ENCODE measurements around the gene FAM216B.
"Not testable (repeated sequence)": the region's sequence is repeated elsewhere in the genome, so short reads cannot be mapped to it uniquely, and the experiment has no call there.

The FAM216B gene

GRCh38 chr13:42760951-42761350 is 20.4 kb upstream of the FAM216B start:
- Mint-ChIP-seq H3K4me3 (no peak overlapping the region), H3K27me3 (peaks cover 12% of the 10 kb centered on the region), H3K36me3 (peaks cover 2% of the 10 kb centered on the region), H3K9me3 (peaks cover 9% of the 10 kb centered on the region), H3K27ac (no peak overlapping the region), H3K4me1 (no peaks in the 10 kb centered on the region)

- Mint-ChIP-seq H3K36me3 (peaks cover 2% of the 10 kb centered on the region), H3K27me3 (peaks cover 12% of the 10 kb centered on the region), H3K4me1 (no peaks in the 10 kb centered on the region), H3K9me3 (peaks cover 9% of the 10 kb centered on the region), H3K4me3 (no peak overlapping the region), H3K27ac (no peak overlapping the region)
These were observed 19.1 kb upstream of the FAM216B start for GRCh38 chr13:42762251-42762650.

GRCh38 chr13:42762917-42763316 is 18.5 kb upstream of the FAM216B start:
- Mint-ChIP-seq H3K4me3 (no peak overlapping the region), H3K36me3 (no peaks in the 10 kb centered on the region), H3K27me3 (peaks cover 9% of the 10 kb centered on the region), H3K27ac (no peak overlapping the region), H3K9me3 (peaks cover 5% of the 10 kb centered on the region), H3K4me1 (no peaks in the 10 kb centered on the region)

- H3K4me1 Mint-ChIP-seq, result no peaks in the 10 kb centered on the region
- no peak overlapping the region for H3K27ac Mint-ChIP-seq
- H3K9me3 Mint-ChIP-seq, result peaks cover 4% of the 10 kb centered on the region
These were observed 15.4 kb upstream of the FAM216B start for GRCh38 chr13:42766016-42766415.

GRCh38 chr13:42769650-42770049 is 11.7 kb upstream of the FAM216B start:
- peaks cover 13% of the 10 kb centered on the region for H3K27me3 Mint-ChIP-seq
- H3K4me3 Mint-ChIP-seq, result no peak overlapping the region
- H3K36me3 Mint-ChIP-seq, result no peaks in the 10 kb centered on the region
- H3K9me3 Mint-ChIP-seq, result peaks cover 6% of the 10 kb centered on the region
- no peaks in the 10 kb centered on the region for H3K4me1 Mint-ChIP-seq
- no peak overlapping the region for H3K27ac Mint-ChIP-seq

More at GRCh38 chr13:42766016-42766415, 15.4 kb upstream of the FAM216B start:
- H3K27me3 Mint-ChIP-seq, result peaks cover 8% of the 10 kb centered on the region
- no peak overlapping the region for H3K4me3 Mint-ChIP-seq
- H3K36me3 Mint-ChIP-seq, result no peaks in the 10 kb centered on the region

- not testable (repeated sequence) for H3K4me3 Mint-ChIP-seq, H3K4me1 Mint-ChIP-seq, H3K27ac Mint-ChIP-seq, H3K9me3 Mint-ChIP-seq, H3K36me3 Mint-ChIP-seq
- H3K27me3 Mint-ChIP-seq, result peaks cover 22% of the 10 kb centered on the region
These were observed 4.8 kb upstream of the FAM216B start for GRCh38 chr13:42776558-42776957.

GRCh38 chr13:42777467-42777866 is 3.9 kb upstream of the FAM216B start:
- Mint-ChIP-seq H3K4me3 (no peak overlapping the region), H3K4me1 (no peaks in the 10 kb centered on the region), H3K27ac (no peak overlapping the region), H3K9me3 (peaks cover 6% of the 10 kb centered on the region), H3K36me3 (no peaks in the 10 kb centered on the region), H3K27me3 (peaks cover 22% of the 10 kb centered on the region)

GRCh38 chr13:42780044-42780443 is 1.3 kb upstream of the FAM216B start:
- H3K27ac Mint-ChIP-seq, result no peak overlapping the region
- H3K27me3 Mint-ChIP-seq, result peaks cover 16% of the 10 kb centered on the region
- H3K9me3 Mint-ChIP-seq, result no peaks in the 10 kb centered on the region
- no peak overlapping the region for H3K4me3 Mint-ChIP-seq
- H3K36me3 Mint-ChIP-seq, result no peaks in the 10 kb centered on the region
- H3K4me1 Mint-ChIP-seq, result no peaks in the 10 kb centered on the region

GRCh38 chr13:42786715-42787114 is 5.3 kb downstream of the FAM216B start:
- H3K27ac Mint-ChIP-seq, result no peak overlapping the region
- H3K4me3 Mint-ChIP-seq, result no peak overlapping the region
- H3K27me3 Mint-ChIP-seq, result peaks cover 1% of the 10 kb centered on the region
- H3K9me3 Mint-ChIP-seq, result no peaks in the 10 kb centered on the region
- no peaks in the 10 kb centered on the region for H3K4me1 Mint-ChIP-seq
- H3K36me3 Mint-ChIP-seq, result no peaks in the 10 kb centered on the region

- Mint-ChIP-seq H3K4me1 (no peaks in the 10 kb centered on the region), H3K36me3 (no peaks in the 10 kb centered on the region), H3K9me3 (no peaks in the 10 kb centered on the region), H3K27ac (no peak overlapping the region), H3K27me3 (peaks cover 1% of the 10 kb centered on the region), H3K4me3 (no peak overlapping the region)
These were observed 7.2 kb downstream of the FAM216B start for GRCh38 chr13:42788601-42789000.

GRCh38 chr13:42792154-42792553 is 10.8 kb downstream of the FAM216B start:
- Mint-ChIP-seq H3K27me3 (peaks cover 14% of the 10 kb centered on the region), H3K4me3 (no peak overlapping the region), H3K9me3 (no peaks in the 10 kb centered on the region), H3K36me3 (no peaks in the 10 kb centered on the region), H3K27ac (no peak overlapping the region), H3K4me1 (no peaks in the 10 kb centered on the region)

GRCh38 chr13:42794577-42795275 is 13.3 kb downstream of the FAM216B start:
- Mint-ChIP-seq H3K9me3 (no peaks in the 10 kb centered on the region), H3K36me3 (no peaks in the 10 kb centered on the region), H3K4me3 (no peak overlapping the region), H3K4me1 (no peaks in the 10 kb centered on the region), H3K27ac (no peak overlapping the region), H3K27me3 (peaks cover 15% of the 10 kb centered on the region)

- H3K4me1 Mint-ChIP-seq, result no peaks in the 10 kb centered on the region
- H3K36me3 Mint-ChIP-seq, result no peaks in the 10 kb centered on the region
- H3K27me3 Mint-ChIP-seq, result peaks cover 15% of the 10 kb centered on the region
- no peak overlapping the region for H3K4me3 Mint-ChIP-seq
- no peaks in the 10 kb centered on the region for H3K9me3 Mint-ChIP-seq
- H3K27ac Mint-ChIP-seq, result no peak overlapping the region
These were observed 14.3 kb downstream of the FAM216B start for GRCh38 chr13:42795666-42796065.

- H3K9me3 Mint-ChIP-seq, result no peaks in the 10 kb centered on the region
- no peaks in the 10 kb centered on the region for H3K36me3 Mint-ChIP-seq
- H3K4me1 Mint-ChIP-seq, result no peaks in the 10 kb centered on the region
- no peak overlapping the region for H3K27ac Mint-ChIP-seq
- no peak overlapping the region for H3K4me3 Mint-ChIP-seq
- H3K27me3 Mint-ChIP-seq, result peaks cover 15% of the 10 kb centered on the region
These were observed 15.5 kb downstream of the FAM216B start for GRCh38 chr13:42796747-42797356.

GRCh38 chr13:42798118-42798517 is 16.7 kb downstream of the FAM216B start:
- Mint-ChIP-seq H3K27ac (no peak overlapping the region), H3K4me3 (no peak overlapping the region), H3K36me3 (no peaks in the 10 kb centered on the region), H3K9me3 (no peaks in the 10 kb centered on the region), H3K27me3 (peaks cover 15% of the 10 kb centered on the region), H3K4me1 (no peaks in the 10 kb centered on the region)

- Mint-ChIP-seq H3K27me3 (peaks cover 12% of the 10 kb centered on the region), H3K4me1 (no peaks in the 10 kb centered on the region), H3K36me3 (no peaks in the 10 kb centered on the region), H3K27ac (no peak overlapping the region), H3K9me3 (no peaks in the 10 kb centered on the region), H3K4me3 (no peak overlapping the region)
These were observed 18.8 kb downstream of the FAM216B start for GRCh38 chr13:42800109-42800643.

Measured in activated naive CD4-positive, alpha-beta T cell treated with anti-CD3 and anti-CD28 coated beads, Interleukin-2, amount 50 U/mL, for 24 hours (primary cell).